ENCODE measurements around the gene CPLANE2.

CPLANE2 gene

DNA sequence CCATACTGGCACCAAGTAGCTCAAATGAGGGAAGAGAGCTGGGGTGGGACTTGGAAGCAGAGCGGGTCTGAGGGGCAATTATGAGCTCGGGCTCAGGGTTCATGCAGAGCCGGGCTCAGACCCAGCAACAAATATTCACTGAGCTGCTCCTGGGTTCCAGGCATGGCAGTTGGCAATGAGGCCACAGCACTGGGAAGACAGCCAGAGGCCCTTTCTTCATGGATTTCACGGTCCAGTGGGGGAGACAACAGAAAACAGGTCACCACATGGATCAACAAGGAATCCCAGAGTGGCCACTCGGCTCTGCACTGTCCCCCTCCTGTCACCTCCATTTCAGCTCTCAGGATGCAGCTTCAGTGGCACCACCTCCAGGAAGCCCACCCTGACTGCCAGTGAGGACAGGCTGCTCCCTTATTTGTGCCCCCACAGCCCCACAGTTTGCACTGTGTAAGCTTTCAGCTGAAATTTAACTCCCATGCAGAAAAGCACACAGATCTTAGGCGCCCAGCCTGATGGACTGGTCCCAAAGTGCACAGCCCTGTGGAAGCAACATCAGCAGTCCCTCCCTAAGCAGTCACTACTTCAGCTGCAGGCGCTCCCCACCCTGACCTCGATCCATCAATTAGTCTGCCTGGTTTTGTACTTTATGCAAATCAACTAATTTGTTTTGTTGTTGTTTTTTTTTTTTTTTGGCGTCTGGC lies 46.9 kb downstream of the CPLANE2 start:
- DNase-seq (ENCODE audit: low read depth in 2 of 2): no peak

DNA sequence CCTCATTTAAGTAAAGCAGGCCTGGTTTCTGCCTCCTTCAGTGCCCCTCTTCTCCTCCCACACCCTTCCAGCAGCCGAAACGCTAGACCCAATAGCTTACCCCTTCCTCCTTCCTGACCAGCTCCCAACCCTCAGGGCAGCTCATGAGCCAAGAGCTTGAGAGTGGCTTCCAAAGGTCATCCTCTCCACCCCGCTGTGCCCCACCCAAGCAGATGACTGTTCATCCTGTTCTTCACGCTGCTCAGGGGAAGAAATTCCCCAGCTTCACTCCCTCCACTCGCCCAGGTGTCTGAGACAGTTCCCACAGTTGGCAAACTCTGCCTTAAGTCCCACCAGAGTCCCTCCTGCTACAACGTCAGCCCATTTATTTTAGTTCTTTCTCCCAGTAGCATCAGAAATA lies 48.0 kb downstream of the CPLANE2 start:
- no peak for DNase-seq (ENCODE audit: low read depth in 2 of 2)

DNA sequence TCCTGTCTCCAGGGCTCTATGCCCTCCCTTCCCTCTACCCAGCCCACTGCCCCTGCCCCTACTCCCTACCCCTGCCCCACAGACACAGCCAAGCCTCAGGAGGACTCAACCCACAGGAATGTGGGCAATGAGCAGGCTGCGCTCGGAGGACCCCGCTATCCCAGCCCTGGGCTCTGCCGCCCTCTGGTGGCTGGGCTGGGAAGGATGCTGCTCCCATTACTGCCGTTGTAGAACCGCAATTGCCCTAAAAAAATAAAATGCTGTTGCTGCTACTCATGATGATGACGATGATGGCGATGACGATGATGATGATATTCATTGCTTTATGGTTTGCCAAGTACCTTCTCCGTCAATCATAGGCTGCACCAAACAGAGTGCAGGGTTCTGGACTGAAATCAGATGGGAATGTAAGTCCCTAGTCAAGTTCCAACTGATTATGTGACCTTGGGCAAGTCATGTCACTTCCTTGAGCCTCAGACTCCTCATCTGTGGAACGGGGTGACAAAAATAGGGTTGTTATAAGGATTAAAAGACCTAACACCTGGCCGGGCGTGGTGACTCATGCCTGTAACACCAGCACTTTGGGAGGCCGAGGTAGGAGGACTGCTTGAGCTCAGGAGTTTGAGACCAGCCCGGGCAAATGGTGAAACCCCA lies 49.1 kb downstream of the CPLANE2 start:
- DNase-seq (ENCODE audit: low read depth in 2 of 2): peak; percentile 57 to 70

DNA sequence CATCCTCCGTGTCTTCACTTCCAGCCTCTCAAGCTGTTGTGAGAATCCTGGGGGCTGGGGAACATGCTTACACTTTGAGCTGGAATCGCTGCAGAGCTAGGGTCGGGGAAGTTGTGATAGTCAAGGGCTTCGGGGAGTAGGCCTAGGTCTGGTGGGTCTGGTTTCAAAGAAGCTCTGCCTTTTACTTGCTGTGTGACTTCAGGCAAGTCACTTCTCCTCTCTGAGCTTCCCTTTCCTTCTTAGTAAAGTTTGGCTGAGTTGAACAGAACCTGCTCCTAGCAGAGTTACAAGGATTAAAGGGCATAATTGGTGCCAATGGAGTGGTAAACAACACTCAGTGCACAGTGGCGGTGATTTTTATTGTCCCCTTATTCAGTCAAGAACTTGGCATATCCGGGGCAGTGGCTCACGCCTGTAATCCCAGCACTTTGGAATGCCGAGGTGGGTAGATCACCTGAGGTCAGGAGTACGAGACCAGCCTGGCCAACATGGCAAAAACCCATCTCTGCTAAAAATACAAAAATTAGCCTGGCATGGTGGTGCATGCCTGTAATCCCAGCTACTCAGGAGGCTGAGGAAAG lies 50.2 kb downstream of the CPLANE2 start:
- DNase-seq (ENCODE audit: low read depth in 2 of 2): no peak

DNA sequence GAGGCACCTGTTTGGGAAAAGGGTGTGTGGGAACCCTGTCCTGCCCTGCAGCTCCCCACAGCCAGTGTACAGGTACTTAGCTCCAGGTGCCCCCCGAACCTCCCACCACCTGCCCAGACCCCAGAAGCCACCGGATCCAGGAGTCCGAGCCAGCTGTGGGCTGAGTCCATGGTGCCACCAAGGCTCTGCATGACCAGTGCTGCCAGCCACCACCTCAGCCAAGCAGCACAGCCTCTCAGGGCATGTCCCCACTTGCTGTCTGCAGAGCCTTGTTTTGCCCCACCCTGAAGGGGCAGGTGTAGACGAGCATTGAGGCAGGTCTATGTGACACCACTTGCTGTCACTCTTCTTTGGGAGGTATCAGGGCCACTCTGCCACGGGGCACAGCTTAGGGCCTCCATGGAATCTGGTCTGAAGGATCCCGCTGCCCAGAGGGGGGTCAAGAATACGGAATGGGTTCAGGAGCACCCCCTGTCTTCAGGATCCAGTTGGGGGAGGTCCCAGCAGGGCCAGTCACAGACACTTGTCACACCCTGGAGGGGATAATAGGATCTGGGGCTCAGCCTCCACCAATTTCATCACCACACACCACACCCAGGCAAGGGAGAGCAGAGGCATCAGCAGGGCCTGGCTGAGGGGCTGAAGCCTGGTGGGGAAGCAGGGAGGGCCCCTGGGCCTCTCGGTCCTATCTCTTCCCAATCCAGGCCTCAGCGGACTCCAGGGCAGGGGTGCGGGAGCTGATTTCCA lies 52.3 kb downstream of the CPLANE2 start:
- no peak for DNase-seq (ENCODE audit: low read depth in 2 of 2)

DNA sequence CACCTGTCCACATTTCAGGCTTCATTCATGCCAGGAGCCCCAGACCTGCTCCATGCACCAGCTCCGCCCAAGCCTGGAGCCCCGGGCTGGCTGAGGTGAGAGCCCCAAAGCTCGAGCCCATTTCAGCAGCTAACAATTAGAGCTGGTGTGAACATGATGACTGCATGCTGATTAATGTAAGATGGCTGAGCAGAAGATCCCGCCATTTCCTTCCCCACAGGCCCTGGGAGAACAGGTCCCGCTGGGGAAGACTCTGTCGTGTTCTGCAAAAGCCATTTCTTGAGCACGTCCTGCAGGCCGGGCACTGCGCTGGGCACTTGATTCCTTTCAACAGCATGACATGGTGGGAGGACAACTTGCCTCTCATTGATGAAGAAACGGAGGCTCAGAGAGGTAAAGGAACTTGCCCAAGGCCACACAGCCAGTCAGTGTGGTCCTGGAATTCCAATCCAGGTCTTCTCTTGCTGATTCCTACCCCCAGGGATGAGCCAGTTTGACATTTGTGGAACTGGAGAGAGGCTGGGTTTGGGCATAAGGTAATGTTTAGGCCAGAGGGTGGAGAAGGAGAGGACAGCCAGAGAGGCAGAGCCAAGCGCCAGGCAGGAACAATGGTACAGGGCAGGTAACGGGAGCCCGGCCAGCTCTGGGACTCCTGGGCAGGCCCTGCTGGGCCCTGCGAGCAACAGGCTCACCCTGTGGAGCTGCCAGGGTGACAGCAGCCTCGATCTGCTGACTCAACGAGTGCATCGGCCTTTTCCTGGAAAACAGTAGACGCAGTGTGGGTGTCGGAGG lies 53.0 kb downstream of the CPLANE2 start:
- no peak for DNase-seq (ENCODE audit: low read depth in 2 of 2)

DNA sequence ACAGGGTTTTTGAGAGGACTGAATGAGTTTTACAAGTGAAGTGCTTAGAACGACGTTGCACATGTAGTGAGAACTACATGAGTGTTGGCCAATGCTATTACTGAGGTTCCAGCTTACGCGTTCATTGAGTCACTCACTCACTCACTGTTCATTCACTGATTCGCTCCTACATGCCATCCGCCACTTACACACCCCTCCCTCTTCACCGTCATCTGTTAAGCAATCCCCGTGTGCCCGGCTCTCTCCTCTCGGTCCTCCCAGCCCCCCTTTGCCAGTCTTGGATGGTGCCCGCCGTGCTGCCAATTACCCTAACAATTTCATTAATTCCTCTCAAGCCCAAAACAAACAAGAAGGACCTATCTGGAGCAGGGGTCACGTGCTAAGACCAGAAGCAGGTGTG lies 53.8 kb downstream of the CPLANE2 start:
- DNase-seq (ENCODE audit: low read depth in 2 of 2): no peak

DNA sequence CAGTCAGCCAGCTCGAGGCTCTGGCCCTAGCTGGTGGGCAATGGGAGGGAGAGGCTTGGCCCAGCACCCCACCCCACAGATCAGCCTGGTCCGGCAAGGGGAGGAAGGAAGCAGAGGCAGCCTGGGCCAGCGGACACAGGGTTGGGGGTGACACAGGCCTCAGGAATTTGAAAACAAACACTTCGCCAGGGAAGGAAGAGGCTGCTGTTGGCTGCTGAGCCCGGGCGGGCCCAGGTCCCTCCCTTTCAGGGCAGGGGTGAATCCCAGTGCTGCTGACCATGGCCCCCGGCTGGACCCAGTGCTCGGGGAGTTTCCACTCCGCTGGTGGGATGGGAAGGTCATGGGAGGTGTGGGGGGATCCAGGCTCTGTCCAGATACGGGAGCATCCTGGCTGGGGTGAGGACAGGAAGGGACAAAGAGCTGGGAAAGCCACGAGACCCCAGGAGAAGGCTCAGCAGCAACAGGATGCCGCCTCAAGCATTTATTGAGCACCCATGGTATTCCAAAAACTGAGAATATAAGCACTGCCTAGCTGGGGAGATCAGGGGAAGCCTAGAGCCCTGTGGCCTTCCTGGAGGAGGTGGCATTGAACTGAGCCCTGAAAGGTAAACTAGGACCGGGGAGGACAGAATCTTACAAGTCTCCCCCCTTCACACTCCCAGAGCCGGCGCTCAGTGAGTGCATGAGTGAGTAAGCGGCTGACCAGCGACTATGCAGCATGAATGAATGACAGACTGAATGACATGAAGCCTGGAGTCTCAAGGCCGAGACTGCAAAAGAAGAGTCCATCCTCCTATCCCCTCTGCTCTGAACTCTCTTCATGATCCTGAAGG lies 54.9 kb downstream of the CPLANE2 start:
- no peak for DNase-seq (ENCODE audit: low read depth in 2 of 2)
